PC-9 (cell line): ENCODE measurements around the gene SENP8. TPM values are rescaled to one million over a fixed set of nuclear protein-coding genes. Genes with fewer than 3 reads are reported as not detected.
A peak's percentile ranks its signal among the peaks of the same experiment; 100 is the strongest.

Source experiments
- BruUV-seq: library from RNA; stranded (reverse); fragments of 400-500 nt; replicated peaks from 2 replicates; lab custom pipeline; 2021; lab: Mats Ljungman, UMichigan
- CTCF ChIA-PET: fragments of 300-600 bp; sonication (Branson Sonifier 250); formaldehyde crosslinking; loops from one replicate; lab custom pipeline; 2022; ENCODE audit warnings: antibody characterized with exemption; lab: Charles Lee
- POLR2A ChIA-PET: fragments of 300-600 bp; sonication (Branson Sonifier 250); formaldehyde crosslinking; loops from one replicate; lab custom pipeline; 2022; ENCODE audit warnings: antibody characterized with exemption; ENCODE audit not compliant: unreplicated experiment; lab: Charles Lee
- DNase-seq, 2 experiments: peaks; one replicate each; pipeline versions ENCODE4 v3.0.0 to v3.0.0-alpha.2; 2015 to 2022; ENCODE audit warnings: mixed read lengths in 1 of 2
- H2AFZ ChIP-seq: fragments of 200-600 bp; sonication (generic); 2 replicates; pipeline ENCODE4 v1.8.1; 2017; ENCODE audit warnings: antibody characterized with exemption
- H3F3A ChIP-seq: fragments of 200-600 bp; sonication (generic); 2 replicates; pipeline ENCODE4 v1.8.1; 2017; ENCODE audit warnings: antibody characterized with exemption, mild to moderate bottlenecking, low read depth; ENCODE audit not compliant: insufficient read depth
- H3K27ac ChIP-seq: fragments of 200-600 bp; sonication (generic); 2 replicates; pipeline ENCODE4 v1.6.1; 2016; ENCODE audit warnings: mixed run types
- H3K27me3 ChIP-seq: fragments of 200-600 bp; sonication (generic); 2 replicates; pipeline ENCODE4 v1.6.1; 2016; ENCODE audit warnings: low read depth, mixed run types; ENCODE audit not compliant: insufficient read depth
- H3K36me3 ChIP-seq: fragments of 200-600 bp; sonication (generic); 2 replicates; pipeline ENCODE4 v1.6.1; 2016; ENCODE audit warnings: low read depth, mixed run types
- H3K4me1 ChIP-seq: fragments of 200-600 bp; sonication (generic); replicated peaks from 2 replicates; pipeline ENCODE4 v1.6.1; 2016; ENCODE audit warnings: mixed run types; ENCODE audit not compliant: insufficient read depth
- H3K4me2 ChIP-seq: fragments of 200-600 bp; sonication (generic); 2 replicates; pipeline ENCODE4 v1.6.1; 2017; ENCODE audit warnings: mixed run types
- H3K4me3 ChIP-seq: fragments of 200-600 bp; sonication (generic); 2 replicates; pipeline ENCODE4 v1.6.1; 2016; ENCODE audit warnings: mixed run types
- H3K79me2 ChIP-seq: fragments of 200-600 bp; sonication (generic); 2 replicates; pipeline ENCODE4 v1.6.1; 2017; ENCODE audit warnings: low read depth, mixed run types
- H3K9me2 ChIP-seq: fragments of 200-600 bp; sonication (generic); 2 replicates; pipeline ENCODE4 v1.8.1; 2017; ENCODE audit warnings: mild to moderate bottlenecking; ENCODE audit not compliant: insufficient read depth
- H3K9me3 ChIP-seq: fragments of 200-600 bp; sonication (generic); 2 replicates; pipeline ENCODE4 v1.8.1; 2016; ENCODE audit warnings: low read depth; ENCODE audit not compliant: insufficient read depth
- H4K20me1 ChIP-seq: fragments of 200-600 bp; sonication (generic); 2 replicates; pipeline ENCODE4 v1.8.1; 2017; ENCODE audit not compliant: insufficient read depth
- CTCF ChIP-seq: fragments of 200-600 bp; sonication (generic); conservative IDR thresholded peaks from 2 replicates; pipeline ENCODE4 v1.6.1; 2017; ENCODE audit warnings: mixed run types, antibody characterized with exemption, mild to moderate bottlenecking, moderate library complexity
- EZH2 ChIP-seq: fragments of 200-600 bp; sonication (generic); IDR thresholded peaks from 2 replicates; pipeline ENCODE4 v1.8.0; 2017; ENCODE audit warnings: antibody characterized with exemption, low read depth
- intact Hi-C: fragments of 100-400 bp; cut with micrococcal nuclease; formaldehyde crosslinking; loops from one replicate; pipeline ENCODE4 v1.10.0; 2022; ENCODE audit not compliant: unreplicated experiment
- total RNA-seq: library from RNA; stranded (reverse); gene quantifications from 2 replicates; pipeline ENCODE4 v1.2.3, GENCODE V29; 2021

SENP8 gene
- total RNA-seq, 1 experiment from 2014 or later, result 3.8 TPM

- POLR2A ChIA-PET, result interaction anchor here (0.7 kb wide), 1 partner anchor 126 kb away, joined by 4 read pairs; no protein-coding TSS in a partner anchor
- no TSS peak for BruUV-seq
- CTCF ChIA-PET, result interaction anchor here (0.7 kb wide), 1 partner anchor 8 kb away, joined by 3 read pairs; no protein-coding TSS in a partner anchor
Observed at GRCh38 chr15:72112805-72113204, 5.4 kb upstream of the SENP8 start.

GRCh38 chr15:72113347-72114031 lies 4.7 kb upstream of the SENP8 start:
- intact Hi-C loops, result no loop called here
- no peaks in the 10 kb centered on the region for H3K27me3 ChIP-seq
- no peaks in the 10 kb centered on the region for H3K9me3 ChIP-seq
- H3K79me2 ChIP-seq, result peaks cover 36% of the 10 kb centered on the region
- H3K4me3 ChIP-seq, result no peak overlapping the region
- peaks cover 10% of the 10 kb centered on the region; the same call in 1 of the 2 replicates for H3K4me1 ChIP-seq
- no peak overlapping the region for H2AFZ ChIP-seq
- CTCF ChIA-PET, result interaction anchor here (0.7 kb wide), 1 partner anchor 9 kb away, joined by 3 read pairs; no protein-coding TSS in a partner anchor
- no peaks in the 10 kb centered on the region for H3K36me3 ChIP-seq
- BruUV-seq, result no TSS peak
- DNase-seq, result no peak
- no peak overlapping the region for H3K27ac ChIP-seq
- no peaks in the 10 kb centered on the region for H4K20me1 ChIP-seq
- TF ChIP-seq CTCF (no peak), EZH2 (no peak)
- H3K9me2 ChIP-seq, result no peaks in the 10 kb centered on the region
- no peak overlapping the region for H3K4me2 ChIP-seq
- H3F3A ChIP-seq, result no peaks in the 10 kb centered on the region
- POLR2A ChIA-PET, result interaction anchor here (0.7 kb wide), 1 partner anchor 61 kb away, joined by 3 read pairs; no protein-coding TSS in a partner anchor

More at GRCh38 chr15:72112805-72113204, 5.4 kb upstream of the SENP8 start:
- H3K79me2 ChIP-seq, result peaks cover 36% of the 10 kb centered on the region
- H3K4me3 ChIP-seq, result no peak overlapping the region
- no peak overlapping the region for H3K4me2 ChIP-seq
- no peak overlapping the region for H3K27ac ChIP-seq
- H4K20me1 ChIP-seq, result no peaks in the 10 kb centered on the region
- peaks cover 10% of the 10 kb centered on the region; the same call in 1 of the 2 replicates for H3K4me1 ChIP-seq
- intact Hi-C loops, result no loop called here
- no peaks in the 10 kb centered on the region for H3K27me3 ChIP-seq
- H3K9me3 ChIP-seq, result no peaks in the 10 kb centered on the region
- H3F3A ChIP-seq, result no peaks in the 10 kb centered on the region
- H3K36me3 ChIP-seq, result no peaks in the 10 kb centered on the region
- no peak overlapping the region for H2AFZ ChIP-seq
- no peaks in the 10 kb centered on the region for H3K9me2 ChIP-seq
- DNase-seq, result no peak
- no peak for TF ChIP-seq EZH2
- no peak for TF ChIP-seq CTCF

- H3F3A ChIP-seq, result no peaks in the 10 kb centered on the region
- H3K9me2 ChIP-seq, result no peaks in the 10 kb centered on the region
- TF ChIP-seq EZH2 (no peak), CTCF (no peak)
- ChIA-PET CTCF (interaction anchor here (0.6 kb wide), 1 partner anchor 39 kb away, joined by 6 read pairs; no protein-coding TSS in a partner anchor), POLR2A (interaction anchor here (0.6 kb wide), 4 partner anchors 23 to 368 kb away, joined by 3 to 7 read pairs (median 6); no protein-coding TSS in a partner anchor)
- H3K27ac ChIP-seq, result peak overlapping the region; percentile 11; the same call in 1 of the 2 replicates
- no peaks in the 10 kb centered on the region for H3K36me3 ChIP-seq
- peaks cover 36% of the 10 kb centered on the region for H3K79me2 ChIP-seq
- H4K20me1 ChIP-seq, result no peaks in the 10 kb centered on the region
- peak in 1 of 2 experiments; percentile 40 for DNase-seq
- peaks cover 15% of the 10 kb centered on the region; the same call in 1 of the 2 replicates for H3K4me1 ChIP-seq
- H2AFZ ChIP-seq, result peak overlapping the region; percentile 84
- intact Hi-C loops, result loop anchor here (2.0 kb wide), 1 partner anchor 142 kb away; no protein-coding TSS in a partner anchor
- TSS peak; percentile 40 for BruUV-seq
- peak overlapping the region; percentile 73 for H3K4me3 ChIP-seq
- no peaks in the 10 kb centered on the region for H3K27me3 ChIP-seq
- H3K9me3 ChIP-seq, result no peaks in the 10 kb centered on the region
- H3K4me2 ChIP-seq, result peak overlapping the region; percentile 96
Observed at GRCh38 chr15:72116731-72117485, 1.3 kb upstream of the SENP8 start.
